Stomach (tissue), 4 donors: Measurements from ENCODE around the gene SLC37A1.

ENCODE experiments used
- POLR2A ChIP-seq, 4 donors: fragments of 450-650 bp; IDR thresholded peaks; one replicate each; pipeline ENCODE4 v1.6.1; 2016; ENCODE audit warnings: antibody characterized with exemption in 4 of 4, control low read depth in 2 of 4, mild to moderate bottlenecking in 1 of 4, moderate library complexity in 1 of 4
- TF ChIP-seq, protein P1 (sequence below), 7 experiments: fragments of 450-650 bp in 4 of 7; fragments of 200-600 bp in 3 of 7; sonication (generic) in 3 of 7; IDR thresholded peaks; one replicate each; pipeline ENCODE4 v1.5.1; 2016 to 2019; ENCODE audit warnings: antibody characterized with exemption in 7 of 7, control low read depth in 2 of 7, mild to moderate bottlenecking in 1 of 7

DNA sequence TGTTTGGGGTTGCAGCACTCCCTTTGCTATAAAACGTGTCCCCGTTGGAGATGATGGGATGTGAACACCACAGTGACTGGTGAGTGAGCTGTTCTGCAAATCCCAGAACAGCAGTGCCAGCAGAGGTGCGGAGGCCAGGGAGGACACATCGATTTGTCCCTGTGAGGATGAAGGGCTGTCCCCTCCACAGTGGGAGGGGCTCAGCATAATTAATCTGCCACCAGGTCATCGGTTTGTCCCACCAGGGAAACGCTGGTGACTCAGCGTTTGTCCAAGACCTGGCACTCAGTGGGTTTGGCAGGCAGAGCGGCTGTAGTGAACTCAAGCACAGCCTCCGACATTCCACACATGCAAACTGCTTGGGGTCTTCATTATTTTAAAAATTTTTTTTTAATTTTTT is 117.0 kb downstream of the SLC37A1 start:
- TF ChIP-seq, protein P1, sequence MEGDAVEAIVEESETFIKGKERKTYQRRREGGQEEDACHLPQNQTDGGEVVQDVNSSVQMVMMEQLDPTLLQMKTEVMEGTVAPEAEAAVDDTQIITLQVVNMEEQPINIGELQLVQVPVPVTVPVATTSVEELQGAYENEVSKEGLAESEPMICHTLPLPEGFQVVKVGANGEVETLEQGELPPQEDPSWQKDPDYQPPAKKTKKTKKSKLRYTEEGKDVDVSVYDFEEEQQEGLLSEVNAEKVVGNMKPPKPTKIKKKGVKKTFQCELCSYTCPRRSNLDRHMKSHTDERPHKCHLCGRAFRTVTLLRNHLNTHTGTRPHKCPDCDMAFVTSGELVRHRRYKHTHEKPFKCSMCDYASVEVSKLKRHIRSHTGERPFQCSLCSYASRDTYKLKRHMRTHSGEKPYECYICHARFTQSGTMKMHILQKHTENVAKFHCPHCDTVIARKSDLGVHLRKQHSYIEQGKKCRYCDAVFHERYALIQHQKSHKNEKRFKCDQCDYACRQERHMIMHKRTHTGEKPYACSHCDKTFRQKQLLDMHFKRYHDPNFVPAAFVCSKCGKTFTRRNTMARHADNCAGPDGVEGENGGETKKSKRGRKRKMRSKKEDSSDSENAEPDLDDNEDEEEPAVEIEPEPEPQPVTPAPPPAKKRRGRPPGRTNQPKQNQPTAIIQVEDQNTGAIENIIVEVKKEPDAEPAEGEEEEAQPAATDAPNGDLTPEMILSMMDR (IDR thresholded peaks at IDR 0.05): no peak
- no peak for TF ChIP-seq POLR2A (IDR thresholded peaks at IDR 0.05)
